Activated CD8-positive, alpha-beta memory T cell treated with anti-CD3 and anti-CD28 coated beads, Interleukin-2, amount 50 U/mL, for 1 hour (primary cell): ENCODE measurements around the gene ABCD3.
"Not testable (repeated sequence)": the region's sequence is repeated elsewhere in the genome, so short reads cannot be mapped to it uniquely, and the experiment has no call there.

Source experiments
- DNase-seq: peaks from one replicate; pipeline ENCODE4 v3.0.0-alpha.2; 2020; ENCODE audit errors: extremely low read depth

The ABCD3 gene

GRCh38 chr1:94413311-94413710 is 4.9 kb upstream of the ABCD3 start:
- DNase-seq: no peak

- DNase-seq: no peak
These were observed 1.1 kb upstream of the ABCD3 start for GRCh38 chr1:94416901-94417727.

GRCh38 chr1:94417728-94417977 is 536 bp upstream of the ABCD3 start:
- no peak for DNase-seq

GRCh38 chr1:94418664-94419655 is 771 bp downstream of the ABCD3 start:
- no peak for DNase-seq

GRCh38 chr1:94422115-94422820 is 4.1 kb downstream of the ABCD3 start:
- no peak for DNase-seq

- DNase-seq: no peak
These were observed 7.8 kb downstream of the ABCD3 start for GRCh38 chr1:94425821-94426484.

- not testable (repeated sequence) for DNase-seq
These were observed 8.3 kb downstream of the ABCD3 start for GRCh38 chr1:94426485-94426870.

- DNase-seq: no peak
These were observed 10.3 kb downstream of the ABCD3 start for GRCh38 chr1:94428441-94428840.

- not testable (repeated sequence) for DNase-seq
These were observed 10.8 kb downstream of the ABCD3 start for GRCh38 chr1:94428927-94429528.

GRCh38 chr1:94430066-94430465 is 11.9 kb downstream of the ABCD3 start:
- DNase-seq: not testable (repeated sequence)

- no peak for DNase-seq
These were observed 15.7 kb downstream of the ABCD3 start for GRCh38 chr1:94433866-94434265.

- DNase-seq: no peak
These were observed 16.3 kb downstream of the ABCD3 start for GRCh38 chr1:94434365-94435045.

GRCh38 chr1:94438692-94439276 is 20.6 kb downstream of the ABCD3 start:
- no peak for DNase-seq

- DNase-seq: no peak
These were observed 21.9 kb downstream of the ABCD3 start for GRCh38 chr1:94440088-94440487.

- DNase-seq: not testable (repeated sequence)
These were observed 24.9 kb downstream of the ABCD3 start for GRCh38 chr1:94443067-94443466.

- not testable (repeated sequence) for DNase-seq
These were observed 26.6 kb downstream of the ABCD3 start for GRCh38 chr1:94444819-94445218.

- DNase-seq: not testable (repeated sequence)
These were observed 27.5 kb downstream of the ABCD3 start for GRCh38 chr1:94445733-94446132.

- DNase-seq: not testable (repeated sequence)
These were observed 28.0 kb downstream of the ABCD3 start for GRCh38 chr1:94446177-94446576.

GRCh38 chr1:94448741-94449140 is 30.6 kb downstream of the ABCD3 start:
- DNase-seq: not testable (repeated sequence)

GRCh38 chr1:94456736-94457135 is 38.5 kb downstream of the ABCD3 start:
- DNase-seq: no peak
